CMK (cell line): ENCODE results near the gene TSPAN31.

ENCODE experiments used
- DNase-seq: peaks from one replicate; pipeline ENCODE4 v3.0.0-alpha.2; 2010; ENCODE audit warnings: low read depth

The TSPAN31 gene

DNA sequence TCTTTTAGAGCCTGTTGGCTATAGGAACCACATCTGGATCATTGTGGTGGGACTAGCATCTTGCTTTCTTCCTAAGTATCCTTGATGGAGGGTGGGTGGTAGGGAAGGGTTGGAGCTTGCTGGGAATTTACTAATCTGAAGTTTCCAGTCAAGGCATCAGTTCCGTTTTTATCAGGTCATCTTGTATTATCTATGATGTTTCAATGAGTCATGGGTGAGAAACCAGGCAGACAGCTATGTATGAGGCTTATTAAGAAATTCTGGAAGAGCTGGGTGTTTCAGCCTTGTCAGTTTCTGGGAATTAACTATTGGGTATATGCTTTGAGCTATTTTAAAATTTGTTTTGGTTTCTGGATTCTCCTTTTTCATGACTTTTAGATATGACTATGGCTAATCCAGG, 49.1 kb downstream of the TSPAN31 start:
- no peak for DNase-seq

GRCh38 chr12:57795354-57795753, 50.5 kb downstream of the TSPAN31 start:
- DNase-seq = no peak

GRCh38 chr12:57796996-57797395, 52.2 kb downstream of the TSPAN31 start:
- no peak for DNase-seq

GRCh38 chr12:57797933-57798332, 53.1 kb downstream of the TSPAN31 start:
- no peak for DNase-seq
